GM19238 (cell line): ENCODE measurements around the gene APOL1.

Experiments used
- DNase-seq: peaks from one replicate; pipeline ENCODE4 v3.0.0; 2011; ENCODE audit warnings: low spot score; ENCODE audit not compliant: insufficient read length

Gene APOL1

GRCh38 chr22:36308880-36309279, 55.9 kb downstream of the APOL1 start:
- no peak for DNase-seq

GRCh38 chr22:36311386-36312085, 58.6 kb downstream of the APOL1 start:
- no peak for DNase-seq

- DNase-seq = no peak
Observed at GRCh38 chr22:36315325-36315724, 62.4 kb downstream of the APOL1 start.

GRCh38 chr22:36316419-36316818, 63.5 kb downstream of the APOL1 start:
- no peak for DNase-seq
